ENCODE data around the gene SRF.
"Not testable (repeated sequence)": the region's sequence is repeated elsewhere in the genome, so short reads cannot be mapped to it uniquely, and the experiment has no call there.

Gene SRF

DNA sequence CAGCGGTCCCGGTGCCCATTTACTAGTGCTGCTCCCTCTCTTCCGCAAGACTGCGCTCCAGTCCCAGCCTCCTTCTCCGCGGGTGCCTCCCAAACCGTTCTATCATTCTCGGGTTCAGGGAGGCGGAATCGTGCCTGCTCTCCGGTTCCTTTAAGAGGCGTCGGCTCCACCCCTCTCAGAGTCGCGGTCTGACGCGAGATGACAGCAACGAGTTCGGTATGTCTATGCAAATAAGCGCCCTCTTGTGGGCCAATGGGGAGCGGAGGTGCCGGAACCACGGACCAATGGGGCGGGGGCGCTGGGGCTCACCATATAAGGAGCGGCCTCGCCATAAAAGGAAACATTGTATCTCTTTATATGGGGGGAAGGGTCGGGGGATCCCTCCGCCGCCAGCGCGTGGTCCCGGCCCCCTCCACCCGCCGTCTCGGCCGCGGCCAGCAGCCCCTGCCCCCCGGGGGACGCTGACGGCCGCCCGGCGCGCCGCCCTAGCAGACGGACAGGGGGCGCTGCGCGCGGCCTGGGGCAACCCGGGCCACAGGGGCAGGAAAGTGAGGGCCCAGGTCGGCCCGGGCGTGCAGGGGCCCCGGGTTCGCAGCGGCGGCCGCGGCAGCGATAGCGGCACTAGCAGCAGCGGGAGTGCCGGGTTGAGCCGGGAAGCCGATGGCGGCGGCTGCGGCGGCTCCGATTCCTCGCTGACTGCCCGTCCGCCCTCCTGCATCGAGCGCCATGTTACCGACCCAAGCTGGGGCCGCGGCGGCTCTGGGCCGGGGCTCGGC is at the start of gene SRF:
TSS of gene SRF (plus strand) at position 339 of the 776 bp plus-strand sequence. CDS start at position 727, 388 bp downstream.
- DNase-seq: peak; percentile 97

DNA sequence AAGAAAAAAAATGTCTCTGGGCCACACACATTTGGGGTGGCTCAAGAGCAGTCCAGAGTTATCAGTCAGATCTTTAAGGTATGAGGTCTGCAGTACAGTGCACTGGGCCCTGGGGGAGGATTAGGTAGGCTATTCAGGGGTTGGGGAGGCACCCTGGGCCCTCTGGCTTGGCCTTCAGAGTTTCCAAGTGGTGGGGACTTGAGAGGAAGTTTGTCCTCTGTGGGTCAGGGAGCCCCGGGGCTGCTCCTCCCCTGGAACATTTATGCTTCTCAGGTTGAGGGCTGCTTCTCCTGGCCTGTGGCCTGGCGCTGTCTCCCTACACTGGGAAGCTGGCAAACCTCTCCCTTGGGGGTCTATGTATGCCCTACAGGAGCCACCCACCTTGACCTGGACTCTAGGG is 48.9 kb upstream of the SRF start:
- DNase-seq: no peak

DNA sequence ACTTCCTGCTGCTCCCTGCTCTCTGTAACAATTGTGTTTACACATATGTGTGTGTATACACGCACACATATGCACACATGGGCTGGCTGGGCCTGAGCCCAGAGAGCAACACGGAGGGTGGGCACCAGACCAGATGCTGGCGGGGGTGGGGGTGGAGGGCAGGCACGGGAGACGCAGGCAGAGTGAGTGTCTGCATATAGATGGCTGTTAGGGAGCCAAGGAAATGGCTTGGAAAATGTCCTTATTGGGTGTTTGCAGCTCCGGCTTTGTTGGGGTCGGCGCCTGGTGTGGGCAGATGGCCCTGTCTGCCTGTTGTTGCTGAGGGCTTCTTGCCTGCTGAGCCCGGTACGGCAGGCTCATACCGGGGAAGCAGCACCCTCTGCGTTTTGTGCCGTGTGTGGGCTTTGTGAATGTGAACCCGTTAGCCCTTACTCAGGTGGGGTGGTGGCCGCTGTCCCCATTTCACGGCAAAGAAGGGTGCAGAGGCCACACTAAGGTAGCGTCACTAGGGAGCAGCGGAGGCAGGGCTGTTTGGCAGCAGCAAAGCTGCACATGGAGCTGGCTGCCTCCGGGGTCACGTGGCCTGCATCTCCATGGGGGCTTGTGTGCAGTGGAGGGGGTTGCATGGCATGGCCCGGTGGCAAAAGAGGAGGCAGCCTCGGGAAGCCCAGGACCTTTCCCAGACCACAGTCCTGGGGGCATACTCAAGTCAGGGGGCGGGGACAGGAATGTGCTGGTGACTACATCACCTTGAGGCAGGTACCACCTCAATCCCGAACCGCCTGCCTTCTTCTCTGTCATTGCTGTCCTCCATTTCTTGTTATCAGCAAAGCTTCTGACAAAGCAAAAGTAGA is 47.4 kb upstream of the SRF start:
- no peak for DNase-seq

DNA sequence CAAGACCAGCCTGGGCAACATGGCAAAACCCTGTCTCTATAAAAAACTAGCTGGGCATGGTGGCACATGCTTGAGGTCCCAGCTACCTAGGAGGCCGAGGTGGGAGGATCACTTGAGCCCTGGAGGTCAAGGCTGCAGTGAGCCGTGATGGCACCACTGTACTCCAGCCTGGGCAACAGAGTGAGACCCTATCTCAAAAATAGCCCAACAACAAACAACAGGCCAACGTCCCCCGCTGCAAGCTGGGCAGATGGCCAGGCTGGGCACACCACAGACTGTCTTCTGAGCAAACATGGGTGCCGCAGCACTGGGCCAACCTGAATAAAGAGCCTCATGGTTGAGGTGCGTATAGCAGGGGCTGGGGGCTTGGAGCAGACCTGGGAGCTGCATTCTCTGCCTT is 46.6 kb upstream of the SRF start:
- DNase-seq: no peak

DNA sequence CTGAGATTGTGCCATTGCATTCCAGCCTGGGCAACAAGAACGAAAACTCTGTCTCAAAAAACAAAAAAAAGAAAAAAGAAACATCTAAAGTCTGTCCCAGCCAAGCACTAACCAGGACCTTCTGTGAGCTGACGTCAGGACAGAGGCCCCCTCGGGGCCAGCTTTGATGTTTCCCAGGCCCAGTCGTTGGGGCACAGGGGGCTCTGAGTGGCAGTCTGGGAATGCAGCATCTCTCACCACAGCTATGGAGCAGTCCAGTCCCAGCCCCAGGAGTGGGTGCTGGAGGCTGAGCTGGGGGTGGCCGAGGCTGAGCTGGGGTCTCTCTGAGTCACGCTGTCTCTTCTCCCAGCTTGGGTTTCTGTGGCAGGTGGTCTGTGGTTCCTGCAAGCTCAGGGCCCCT is 46.0 kb upstream of the SRF start:
- no peak for DNase-seq

DNA sequence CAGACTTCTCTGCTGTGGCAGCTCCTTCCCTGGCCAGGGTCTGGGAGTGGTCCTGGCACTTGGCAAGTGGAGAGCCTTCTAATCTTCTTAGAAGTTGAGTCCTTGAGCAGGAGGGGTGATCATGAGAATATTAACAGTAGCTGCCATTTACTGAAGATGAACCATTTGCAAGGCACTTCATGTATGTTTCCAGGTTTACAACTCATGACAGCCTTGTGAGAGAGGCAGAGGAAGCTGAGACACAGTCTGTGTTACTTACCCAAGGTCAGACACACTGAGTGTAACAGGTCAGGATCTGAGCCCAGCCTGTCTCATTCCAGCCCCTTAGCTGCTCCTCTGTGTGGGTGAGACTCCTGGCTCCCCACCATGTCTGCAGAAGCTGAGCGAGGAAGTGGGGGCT is 45.5 kb upstream of the SRF start:
- DNase-seq: no peak

DNA sequence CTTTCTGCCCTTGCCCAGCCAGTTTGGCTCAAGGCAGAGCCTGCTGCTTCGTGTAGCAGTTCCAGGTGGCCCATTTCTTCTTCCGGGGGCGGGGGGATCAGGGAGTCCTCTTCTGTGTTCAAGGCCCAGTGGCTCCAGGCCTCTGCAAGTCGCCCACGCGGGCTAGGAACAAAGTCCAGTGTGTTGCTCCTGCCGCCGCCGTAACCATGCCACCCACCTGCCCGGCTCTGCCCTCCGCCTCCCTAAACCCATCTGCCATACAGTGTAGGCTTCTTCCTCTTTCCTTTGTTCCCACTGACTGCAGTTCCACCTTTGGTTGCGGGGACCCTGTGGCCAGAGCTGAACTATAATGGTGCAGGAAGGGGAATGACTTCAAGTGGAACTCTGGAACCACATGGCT is 43.9 kb upstream of the SRF start:
- DNase-seq: no peak

DNA sequence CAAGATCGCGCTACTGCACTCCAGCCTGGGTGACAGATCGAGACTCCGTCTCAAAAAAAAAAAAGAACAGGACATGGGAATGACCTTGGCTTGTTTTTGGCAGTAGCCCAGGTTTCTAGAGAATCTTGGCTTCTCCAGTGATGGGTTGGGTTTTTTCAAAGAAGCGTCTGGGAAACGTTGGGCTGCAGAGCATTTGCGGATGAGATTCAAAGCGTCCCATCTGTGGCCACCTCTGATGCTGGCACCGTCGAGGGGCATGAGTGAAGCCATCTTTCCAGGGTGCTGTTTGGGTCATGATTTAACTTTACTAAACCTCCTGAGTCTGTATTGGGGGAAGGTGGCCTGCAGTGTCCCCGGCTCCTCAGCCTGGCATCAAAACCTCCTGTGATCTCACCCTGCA is 43.2 kb upstream of the SRF start:
- no peak for DNase-seq

DNA sequence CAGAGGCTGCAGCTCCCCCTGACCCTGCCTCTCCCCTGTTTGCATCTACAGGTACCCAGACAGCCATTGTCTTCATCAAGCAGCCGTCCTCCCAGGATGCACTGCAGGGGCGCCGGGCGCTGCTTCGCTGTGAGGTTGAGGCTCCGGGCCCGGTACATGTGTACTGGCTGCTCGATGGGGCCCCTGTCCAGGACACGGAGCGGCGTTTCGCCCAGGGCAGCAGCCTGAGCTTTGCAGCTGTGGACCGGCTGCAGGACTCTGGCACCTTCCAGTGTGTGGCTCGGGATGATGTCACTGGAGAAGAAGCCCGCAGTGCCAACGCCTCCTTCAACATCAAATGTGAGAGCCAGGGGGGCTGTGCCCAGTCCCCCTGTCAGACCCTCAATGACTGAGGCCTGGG is 42.1 kb upstream of the SRF start:
- no peak for DNase-seq

DNA sequence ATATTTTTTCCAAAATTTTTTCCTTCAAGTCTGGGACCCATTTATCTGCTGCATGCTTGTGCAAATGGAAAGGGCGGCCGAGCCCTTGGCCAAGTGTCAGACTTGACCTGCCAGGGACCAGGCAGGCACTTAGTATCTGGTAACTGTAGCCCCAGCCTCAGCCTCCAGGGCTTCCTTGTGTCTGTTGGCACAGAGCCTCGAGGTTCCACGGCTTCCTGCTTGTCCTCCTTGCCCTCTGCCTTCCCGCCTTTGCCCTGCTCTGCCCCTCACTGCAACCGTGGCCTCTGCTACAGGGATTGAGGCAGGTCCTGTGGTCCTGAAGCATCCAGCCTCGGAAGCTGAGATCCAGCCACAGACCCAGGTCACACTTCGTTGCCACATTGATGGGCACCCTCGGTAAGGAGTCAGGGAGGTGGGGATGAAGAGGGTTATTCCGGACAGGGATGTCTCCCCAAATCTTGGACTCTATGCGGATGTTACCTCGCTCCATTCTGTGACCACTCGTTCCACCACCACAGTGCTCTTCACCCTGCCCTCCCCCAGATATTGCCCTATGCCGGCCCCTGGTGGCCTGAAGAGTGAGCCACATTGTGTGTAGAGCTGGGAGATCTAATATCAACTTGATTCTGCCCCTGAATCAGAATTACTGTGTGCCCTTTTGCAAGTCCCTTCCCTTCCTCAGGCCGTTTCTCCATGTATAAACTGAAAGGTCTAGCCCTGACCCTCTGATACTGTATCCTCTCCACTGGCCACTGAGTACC is 41.5 kb upstream of the SRF start:
- no peak for DNase-seq

DNA sequence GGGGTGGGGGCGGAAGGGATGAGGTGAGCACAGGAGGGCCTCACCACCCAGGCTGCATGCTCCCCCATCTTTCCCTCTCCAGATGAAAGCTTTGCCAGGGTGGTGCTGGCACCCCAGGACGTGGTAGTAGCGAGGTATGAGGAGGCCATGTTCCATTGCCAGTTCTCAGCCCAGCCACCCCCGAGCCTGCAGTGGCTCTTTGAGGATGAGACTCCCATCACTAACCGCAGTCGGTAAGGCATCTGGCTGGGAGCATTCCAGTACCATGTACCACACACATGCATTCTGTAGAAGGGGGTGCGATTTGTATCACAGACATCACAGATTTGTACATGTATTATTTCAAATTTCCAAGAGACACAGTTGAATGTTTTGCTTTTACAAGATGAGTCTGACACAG is 40.6 kb upstream of the SRF start:
- DNase-seq: no peak

DNA sequence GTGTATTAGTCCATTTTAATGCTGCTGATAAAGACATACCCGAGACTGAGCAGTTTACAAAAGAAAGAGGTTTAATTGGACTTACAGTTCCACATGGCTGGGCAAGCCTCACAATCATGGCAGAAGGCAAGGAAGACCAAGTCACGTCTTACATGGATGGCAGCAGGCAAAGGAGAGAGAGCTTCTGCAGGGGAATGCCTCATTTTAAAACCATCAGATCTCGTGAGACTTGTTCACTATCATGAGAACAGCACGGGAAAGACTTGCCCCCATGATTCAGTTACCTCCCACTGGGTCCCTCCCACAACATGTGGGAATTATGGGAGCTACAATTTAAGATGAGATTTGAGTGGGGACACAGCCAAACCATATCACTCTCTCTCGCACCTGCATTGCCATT is 39.7 kb upstream of the SRF start:
- not testable (repeated sequence) for DNase-seq

DNA sequence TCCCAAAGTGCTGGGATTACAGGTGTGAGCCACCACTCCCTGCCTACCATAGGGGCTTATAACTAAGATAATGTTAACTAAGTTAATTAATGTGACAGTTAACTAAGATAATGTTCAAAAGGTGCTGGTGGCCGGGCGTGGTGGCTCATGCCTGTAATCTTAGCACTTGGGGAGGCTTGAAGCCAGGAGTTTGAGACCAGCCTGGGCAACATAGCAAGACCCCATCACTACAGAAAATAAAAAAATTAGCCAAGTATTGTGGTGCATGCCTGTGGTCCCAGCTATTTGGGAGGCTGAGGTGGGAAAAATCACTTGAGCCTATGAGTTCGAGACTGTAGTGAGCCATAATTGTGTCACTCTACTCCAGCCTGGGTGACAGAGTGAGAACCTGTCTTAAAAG is 32.8 kb upstream of the SRF start:
- DNase-seq: no peak

DNA sequence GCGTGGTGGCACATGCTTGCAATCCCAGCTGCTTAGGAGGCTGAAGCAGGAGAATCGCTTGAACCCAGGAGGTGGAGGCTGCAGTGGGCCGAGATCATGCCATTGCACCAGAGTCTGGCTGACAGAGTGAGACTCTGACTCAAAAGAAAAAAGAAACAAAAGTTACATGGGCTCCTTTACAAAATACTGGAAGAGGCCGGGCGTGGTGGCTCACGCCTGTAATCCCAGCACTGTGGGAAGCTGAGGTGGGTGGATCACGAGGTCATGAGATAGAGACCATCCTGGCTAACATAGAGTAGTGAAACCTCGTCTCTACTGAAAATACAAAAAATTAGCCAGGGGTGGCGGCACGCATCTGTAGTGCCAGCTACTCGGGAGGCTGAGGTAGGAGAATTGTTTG is 31.1 kb upstream of the SRF start:
- not testable (repeated sequence) for DNase-seq

DNA sequence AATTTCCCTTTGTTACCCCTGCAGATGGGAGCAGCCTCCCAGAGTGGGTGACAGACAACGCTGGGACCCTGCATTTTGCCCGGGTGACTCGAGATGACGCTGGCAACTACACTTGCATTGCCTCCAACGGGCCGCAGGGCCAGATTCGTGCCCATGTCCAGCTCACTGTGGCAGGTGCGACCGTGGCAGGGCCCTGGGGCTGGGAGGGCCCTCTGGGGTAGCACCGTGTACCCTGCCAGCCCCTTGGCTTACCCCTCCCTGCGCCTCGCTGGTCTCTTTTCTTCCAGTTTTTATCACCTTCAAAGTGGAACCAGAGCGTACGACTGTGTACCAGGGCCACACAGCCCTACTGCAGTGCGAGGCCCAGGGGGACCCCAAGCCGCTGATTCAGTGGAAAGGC is 29.4 kb upstream of the SRF start:
- DNase-seq: no peak

DNA sequence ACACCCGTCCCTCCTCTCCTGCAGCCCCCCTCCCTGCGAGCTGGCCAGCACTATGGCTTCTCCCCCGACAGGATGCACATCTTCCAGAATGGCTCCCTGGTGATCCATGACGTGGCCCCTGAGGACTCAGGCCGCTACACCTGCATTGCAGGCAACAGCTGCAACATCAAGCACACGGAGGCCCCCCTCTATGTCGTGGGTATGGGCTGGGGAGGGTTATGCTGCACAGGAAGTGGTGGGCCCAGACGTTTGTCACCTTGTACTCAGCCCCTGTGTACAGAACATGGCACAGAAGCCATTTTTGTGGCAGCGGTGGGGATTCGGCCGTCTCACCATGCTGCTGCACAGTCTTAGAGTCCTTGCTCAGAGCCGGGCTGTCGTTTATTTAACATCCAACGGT is 29.0 kb upstream of the SRF start:
- no peak for DNase-seq

DNA sequence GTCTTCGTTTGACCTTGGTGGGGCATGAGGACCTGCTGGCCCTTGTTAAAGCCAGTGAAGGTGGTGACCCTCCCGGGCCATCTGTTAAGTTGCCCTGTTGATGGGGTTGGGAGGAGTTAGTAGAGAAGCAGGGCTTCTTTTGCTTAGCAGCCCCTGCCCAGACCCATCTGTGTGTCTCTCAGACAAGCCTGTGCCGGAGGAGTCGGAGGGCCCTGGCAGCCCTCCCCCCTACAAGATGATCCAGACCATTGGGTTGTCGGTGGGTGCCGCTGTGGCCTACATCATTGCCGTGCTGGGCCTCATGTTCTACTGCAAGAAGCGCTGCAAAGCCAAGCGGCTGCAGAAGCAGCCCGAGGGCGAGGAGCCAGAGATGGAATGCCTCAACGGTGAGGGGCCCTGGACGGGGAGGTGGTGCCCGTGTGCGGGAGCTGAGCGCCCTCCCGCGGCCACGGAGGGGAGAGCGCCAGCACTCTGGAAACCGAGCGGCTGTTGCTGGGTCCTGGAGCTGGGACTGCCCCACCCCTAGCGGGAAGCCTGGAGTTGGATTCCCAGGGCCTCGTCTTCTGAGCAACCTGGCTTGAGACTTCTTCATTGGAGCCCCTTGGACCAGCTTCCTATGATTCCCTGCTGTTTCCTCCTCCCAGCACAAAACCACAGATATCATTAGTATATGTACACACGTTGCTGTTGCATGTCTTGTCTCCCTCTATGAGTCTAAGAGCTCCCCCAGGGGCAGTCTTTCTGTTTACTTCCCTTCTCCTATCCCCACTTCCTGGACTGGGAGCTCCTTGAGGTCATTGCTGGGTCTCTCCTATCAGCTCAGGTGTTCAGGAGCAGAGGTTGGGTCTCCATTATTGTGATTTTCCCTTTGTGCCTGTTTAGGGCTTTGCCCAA is 27.6 kb upstream of the SRF start:
- DNase-seq: peak; percentile 75

DNA sequence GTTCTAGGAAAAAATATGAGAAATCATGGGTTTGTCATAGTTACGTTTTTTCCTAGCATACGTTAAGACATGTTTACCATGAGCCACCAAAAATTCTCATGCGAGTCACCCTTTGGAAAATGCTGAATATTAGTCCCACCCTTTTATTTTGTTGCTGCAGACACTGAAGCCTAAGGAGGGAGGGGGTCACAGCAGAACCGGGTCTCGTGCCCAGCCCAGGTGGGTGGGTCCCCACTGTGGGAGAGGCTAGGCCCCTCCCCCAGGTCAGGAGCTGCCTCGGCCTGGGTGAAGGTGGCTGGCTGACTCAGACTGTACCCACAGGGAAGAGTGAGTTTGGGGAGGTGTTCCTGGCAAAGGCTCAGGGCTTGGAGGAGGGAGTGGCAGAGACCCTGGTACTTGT is 26.2 kb upstream of the SRF start:
- no peak for DNase-seq

DNA sequence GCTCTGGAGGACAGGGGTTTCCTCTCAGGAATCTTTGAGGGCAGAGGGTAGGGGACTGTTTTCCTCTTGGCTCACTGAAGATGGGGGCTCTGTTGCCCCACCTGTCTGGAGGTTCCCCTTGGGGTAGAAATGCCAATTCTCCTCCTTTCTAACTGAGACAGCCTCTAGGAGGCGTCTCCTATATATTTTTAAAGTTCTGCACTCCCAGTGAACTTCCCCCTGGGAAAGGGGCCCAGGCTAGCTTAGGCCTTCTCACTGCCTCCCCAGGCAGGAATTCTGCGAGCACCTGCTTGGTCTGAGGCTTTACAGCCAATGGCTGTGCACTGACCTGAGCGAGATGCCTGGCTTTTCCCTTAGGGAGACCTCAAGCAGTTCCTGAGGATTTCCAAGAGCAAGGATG is 24.8 kb upstream of the SRF start:
- no peak for DNase-seq

DNA sequence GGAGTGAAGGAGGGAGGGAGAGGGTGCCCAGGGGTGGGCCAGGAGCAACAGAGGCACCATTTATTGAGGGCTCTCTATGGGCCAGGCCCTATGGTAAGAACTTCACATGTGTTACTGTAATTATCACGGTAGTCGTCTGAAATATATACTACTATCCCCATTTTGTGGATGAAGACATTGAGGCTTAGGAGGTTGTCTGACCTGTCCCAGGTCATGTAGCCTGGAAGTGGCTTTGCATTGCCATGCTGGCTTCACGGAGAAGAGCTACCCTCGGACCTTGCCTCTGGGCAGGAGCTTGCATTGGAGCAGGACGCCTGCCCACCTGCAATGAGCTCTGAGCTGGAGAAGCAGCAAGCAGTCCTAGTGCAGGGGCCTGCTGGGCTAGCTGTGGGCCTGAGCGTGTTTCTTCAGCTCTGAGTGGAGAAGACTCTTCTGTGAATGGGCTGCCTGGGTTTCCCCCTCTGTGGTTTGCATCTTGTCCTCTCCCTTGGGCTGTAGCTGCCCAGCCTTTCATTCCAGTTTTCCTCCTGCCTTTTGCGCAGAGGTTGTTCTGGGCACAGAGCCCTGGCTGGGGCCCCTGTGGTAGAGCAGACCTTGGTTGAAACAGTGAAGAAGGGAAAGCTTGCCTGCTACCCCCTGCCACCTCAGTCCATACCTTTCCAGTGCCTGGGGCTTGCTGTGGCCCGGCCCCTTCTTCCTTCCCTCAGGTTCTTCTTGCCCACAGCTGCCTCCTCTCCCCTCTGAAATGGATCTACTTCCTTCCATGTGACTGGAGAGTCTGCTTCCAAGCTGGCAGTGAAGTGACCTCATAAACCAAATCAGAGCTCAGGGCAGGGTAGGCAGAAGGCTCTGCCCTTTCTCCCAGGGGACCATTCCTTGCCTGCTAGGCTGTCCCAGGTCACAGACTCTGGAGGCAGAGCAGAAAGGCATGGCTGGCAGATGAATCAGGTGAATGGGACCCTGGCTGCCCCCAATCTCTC is 24.1 kb upstream of the SRF start:
- DNase-seq: no peak
